WTC11 (cell line): Measurements from ENCODE around the gene FGD3. TPM values are rescaled to one million over a fixed set of nuclear protein-coding genes. Genes with fewer than 3 reads are reported as not detected.

Experiments
- ATAC-seq: fragments of 200-7000 bp; cut with Tn5 transposase; 2 replicates; pipeline ENCODE4 v1.10.0; 2021; ENCODE audit warnings: mild to moderate bottlenecking, moderate library complexity
- CTCF ChIA-PET: fragments of 300-600 bp; sonication (Branson Sonifier 250); formaldehyde crosslinking; loops from one replicate; lab custom pipeline; 2021; ENCODE audit warnings: antibody characterized with exemption; lab: Charles Lee
- POLR2A ChIA-PET: fragments of 350-600 bp; sonication (Branson Sonifier 250); formaldehyde crosslinking; loops from one replicate; lab custom pipeline; 2021; ENCODE audit warnings: antibody characterized with exemption; lab: Charles Lee
- DNase-seq: peaks from one replicate; pipeline ENCODE4 v3.0.0; 2021; ENCODE audit warnings: low spot score
- H3K27ac Mint-ChIP-seq: 2 replicates; pipeline ENCODE4 v1.8.0; 2021; ENCODE audit warnings: mixed read lengths
- H3K27me3 Mint-ChIP-seq: 2 replicates; pipeline ENCODE4 v1.8.0; 2021; ENCODE audit warnings: low read depth, mild to moderate bottlenecking, moderate library complexity, mixed read lengths
- H3K36me3 Mint-ChIP-seq: 2 replicates; pipeline ENCODE4 v1.8.0; 2021; ENCODE audit warnings: mixed read lengths
- H3K4me1 Mint-ChIP-seq: 2 replicates; pipeline ENCODE4 v1.8.0; 2022; ENCODE audit warnings: mixed read lengths
- H3K4me3 Mint-ChIP-seq: 2 replicates; pipeline ENCODE4 v1.8.0; 2021; ENCODE audit warnings: mild to moderate bottlenecking, moderate library complexity, mixed read lengths
- H3K9me3 Mint-ChIP-seq: 2 replicates; pipeline ENCODE4 v1.8.0; 2021; ENCODE audit warnings: mixed read lengths
- AFF4 ChIP-seq: sonication (generic); formaldehyde crosslinking; IDR thresholded peaks from 2 replicates; pipeline ENCODE4 v1.8.1; 2023; ENCODE audit warnings: mild to moderate bottlenecking, missing genetic modification reagents, borderline replicate concordance
- ATF2 ChIP-seq: sonication (generic); formaldehyde crosslinking; IDR thresholded peaks from 2 replicates; pipeline ENCODE4 v1.8.1; 2022; ENCODE audit warnings: low read depth, missing genetic modification reagents, borderline replicate concordance
- CDX4 ChIP-seq: fragments of 250-450 bp; sonication (Bioruptor Pico); IDR thresholded peaks from 2 replicates; pipeline ENCODE4 v1.9.0; 2021; ENCODE audit warnings: moderate library complexity, mild to moderate bottlenecking, inconsistent platforms, borderline replicate concordance
- CREB1 ChIP-seq: sonication (generic); formaldehyde crosslinking; IDR thresholded peaks from 2 replicates; pipeline ENCODE4 v1.8.0; 2023; ENCODE audit warnings: mild to moderate bottlenecking, missing genetic modification reagents
- E2F4 ChIP-seq: sonication (generic); formaldehyde crosslinking; IDR thresholded peaks from 2 replicates; pipeline ENCODE4 v1.8.1; 2022; ENCODE audit warnings: low read depth, mild to moderate bottlenecking, moderate library complexity, missing genetic modification reagents, borderline replicate concordance
- FOXJ3 ChIP-seq: sonication (generic); formaldehyde crosslinking; IDR thresholded peaks from 2 replicates; pipeline ENCODE4 v1.9.0; 2021; ENCODE audit warnings: missing genetic modification reagents, mild to moderate bottlenecking, borderline replicate concordance
- IRF1 ChIP-seq: sonication (generic); formaldehyde crosslinking; IDR thresholded peaks from 2 replicates; pipeline ENCODE4 v1.8.0; 2023; ENCODE audit warnings: missing genetic modification reagents
- MXD4 ChIP-seq: fragments of 250-450 bp; sonication (Bioruptor Pico); IDR thresholded peaks from 2 replicates; pipeline ENCODE4 v1.8.0; 2021; ENCODE audit warnings: mild to moderate bottlenecking, moderate library complexity, borderline replicate concordance
- ZNF281 ChIP-seq: sonication (generic); formaldehyde crosslinking; IDR thresholded peaks from 2 replicates; pipeline ENCODE4 v1.8.0; 2023; ENCODE audit warnings: mild to moderate bottlenecking, missing genetic modification reagents
- ZNF416 ChIP-seq: fragments of 250-450 bp; sonication (Bioruptor Pico); IDR thresholded peaks from 2 replicates; pipeline ENCODE4 v1.9.0; 2021; ENCODE audit warnings: mild to moderate bottlenecking, inconsistent platforms
- ZNF532 ChIP-seq: fragments of 250-450 bp; sonication (Bioruptor Pico); IDR thresholded peaks from 2 replicates; pipeline ENCODE4 v1.9.0; 2021; ENCODE audit warnings: mild to moderate bottlenecking, borderline replicate concordance
- total RNA-seq: library from RNA; stranded (reverse); gene quantifications from 3 replicates; pipeline ENCODE4 v1.2.3, GENCODE V29; 2021

FGD3 gene
- total RNA-seq, 1 experiment from 2014 or later = 1.9 TPM

- H3K27ac Mint-ChIP-seq = no peak overlapping the region
- no peak overlapping the region for H3K4me3 Mint-ChIP-seq
Measured at GRCh38 chr9:93076792-93077128, 129.4 kb downstream of the FGD3 start.

GRCh38 chr9:93077367-93077766 lies 130.0 kb downstream of the FGD3 start:
- DNase-seq (no peak), ATAC-seq (no peak)
- ChIA-PET CTCF (no interaction called here), POLR2A (no interaction called here)
- no peaks in the 10 kb centered on the region for H3K36me3 Mint-ChIP-seq
- H3K9me3 Mint-ChIP-seq = no peaks in the 10 kb centered on the region
- H3K27me3 Mint-ChIP-seq = no peaks in the 10 kb centered on the region
- H3K27ac Mint-ChIP-seq = no peak overlapping the region
- H3K4me3 Mint-ChIP-seq = no peak overlapping the region
- 0 out of 2 replicates have a peak, but pooled peaks cover 2% of the 10 kb centered on the region for H3K4me1 Mint-ChIP-seq
- TF ChIP-seq CDX4 (CRISPR knock-in tag) (no peak), ZNF281 (CRISPR knock-in tag) (no peak), CREB1 (CRISPR knock-in tag) (no peak), AFF4 (no peak)

More at GRCh38 chr9:93076792-93077128, 129.4 kb downstream of the FGD3 start:
- ChIA-PET CTCF (no interaction called here), POLR2A (interaction anchor here (0.7 kb wide), 1 partner anchor 129 kb away, joined by 3 read pairs; the partner anchor contains the start of gene FGD3)
- Mint-ChIP-seq H3K4me1 (0 out of 2 replicates have a peak, but pooled peaks cover 2% of the 10 kb centered on the region), H3K9me3 (no peaks in the 10 kb centered on the region), H3K27me3 (no peaks in the 10 kb centered on the region), H3K36me3 (no peaks in the 10 kb centered on the region)
- no peak for DNase-seq
- ATAC-seq = no peak
- TF ChIP-seq ZNF532 (CRISPR knock-in tag) (no peak), FOXJ3 (CRISPR knock-in tag) (no peak), ATF2 (no peak), IRF1 (no peak), ZNF416 (CRISPR knock-in tag) (no peak), E2F4 (CRISPR knock-in tag) (no peak), MXD4 (CRISPR knock-in tag) (no peak)
